Caco-2 (cell line): Measurements from ENCODE around the gene TBC1D10B. TPM values are rescaled to one million over a fixed set of nuclear protein-coding genes. Genes with fewer than 3 reads are reported as not detected.
A peak's percentile ranks its signal among the peaks of the same experiment; 100 is the strongest.

Source experiments
- Bru-seq: library from RNA; stranded (reverse); fragments of 400-500 nt; gene quantifications from one replicate; lab custom pipeline; 2021; lab: Mats Ljungman, UMichigan
- BruChase-seq, 2 experiments: library from RNA; stranded (reverse); fragments of 400-500 nt; gene quantifications; one replicate each; lab custom pipeline; 2021; lab: Mats Ljungman, UMichigan
- BruUV-seq: library from RNA; stranded (reverse); fragments of 400-500 nt; replicated peaks from 2 replicates; lab custom pipeline; 2021; lab: Mats Ljungman, UMichigan
- CTCF ChIA-PET: fragments of 300-600 bp; sonication (Branson Sonifier 250); formaldehyde crosslinking; loops from one replicate; lab custom pipeline; 2022; ENCODE audit warnings: antibody characterized with exemption; lab: Charles Lee
- POLR2A ChIA-PET: fragments of 300-600 bp; sonication (Branson Sonifier 250); formaldehyde crosslinking; loops from one replicate; lab custom pipeline; 2022; ENCODE audit warnings: antibody characterized with exemption; lab: Charles Lee
- DNase-seq, 2 experiments: peaks; one replicate each; pipeline versions ENCODE4 v3.0.0 to v3.0.0-alpha.2; 2020 to 2022
- H3K27me3 ChIP-seq: replicated peaks from 2 replicates; pipeline ENCODE4 v1.6.0; 2011; ENCODE audit warnings: low read length; ENCODE audit not compliant: control insufficient read depth, insufficient read depth
- H3K36me3 ChIP-seq: 2 replicates; pipeline ENCODE4 v1.5.1; 2011; ENCODE audit warnings: low read length; ENCODE audit not compliant: control insufficient read depth, insufficient read depth
- H3K4me1 ChIP-seq: fragments of 250-450 bp; sonication (Bioruptor Pico); 2 replicates; pipeline ENCODE4 v1.5.1; 2020; ENCODE audit warnings: mild to moderate bottlenecking
- H3K4me3 ChIP-seq: 2 replicates; pipeline ENCODE4 v1.5.1; 2011; ENCODE audit warnings: low read depth, mild to moderate bottlenecking, control low read depth, low read length
- H3K9me3 ChIP-seq: fragments of 250-450 bp; sonication (Bioruptor Pico); 2 replicates; pipeline ENCODE4 v1.5.1; 2020; ENCODE audit warnings: mild to moderate bottlenecking, moderate library complexity
- H3K27ac Mint-ChIP-seq: one replicate; pipeline ENCODE4 v1.8.0; 2022; ENCODE audit warnings: mixed read lengths; ENCODE audit not compliant: unreplicated experiment
- H3K27me3 Mint-ChIP-seq: one replicate; pipeline ENCODE4 v1.8.0; 2022; ENCODE audit warnings: mixed read lengths; ENCODE audit not compliant: insufficient read depth, unreplicated experiment
- H3K36me3 Mint-ChIP-seq: one replicate; pipeline ENCODE4 v1.8.0; 2022; ENCODE audit warnings: mild to moderate bottlenecking, mixed read lengths; ENCODE audit not compliant: insufficient read depth, unreplicated experiment
- H3K4me1 Mint-ChIP-seq: one replicate; pipeline ENCODE4 v1.8.0; 2022; ENCODE audit warnings: low read depth, mixed read lengths; ENCODE audit not compliant: unreplicated experiment
- H3K4me3 Mint-ChIP-seq: one replicate; pipeline ENCODE4 v1.8.0; 2022; ENCODE audit warnings: mild to moderate bottlenecking, moderate library complexity, mixed read lengths; ENCODE audit not compliant: unreplicated experiment
- H3K9me3 Mint-ChIP-seq: one replicate; pipeline ENCODE4 v1.8.0; 2022; ENCODE audit warnings: mixed read lengths; ENCODE audit not compliant: unreplicated experiment
- intact Hi-C: fragments of 100-400 bp; cut with micrococcal nuclease; formaldehyde crosslinking; loops from one replicate; pipeline ENCODE4 v1.10.0; 2022; ENCODE audit not compliant: unreplicated experiment
- long read RNA-seq: library from polyadenylated mRNA; stranded (forward); transcript quantifications from one replicate; pipeline ENCODE4 v2.0.0, GENCODE V29; 2022
- total RNA-seq: library from RNA; stranded (reverse); gene quantifications from 2 replicates; pipeline ENCODE4 v1.2.3, GENCODE V29; 2022
- TF ChIP-seq, protein P1 (sequence below), 2 experiments: fragments of 200-600 bp in 1 of 2; IDR thresholded peaks; 1 replicate in 1 of 2; 2 replicates in 1 of 2; pipeline versions ENCODE4 v1.5.1 to v1.8.0; 2011 to 2022; ENCODE audit warnings: antibody characterized with exemption in 1 of 2, control low read depth in 1 of 2, inconsistent platforms in 1 of 2, low read depth in 1 of 2, low read length in 1 of 2, mild to moderate bottlenecking in 1 of 2, moderate library complexity in 1 of 2; ENCODE audit not compliant: insufficient read depth in 1 of 2, severe bottlenecking in 1 of 2, unreplicated experiment in 1 of 2

The TBC1D10B gene, protein sequence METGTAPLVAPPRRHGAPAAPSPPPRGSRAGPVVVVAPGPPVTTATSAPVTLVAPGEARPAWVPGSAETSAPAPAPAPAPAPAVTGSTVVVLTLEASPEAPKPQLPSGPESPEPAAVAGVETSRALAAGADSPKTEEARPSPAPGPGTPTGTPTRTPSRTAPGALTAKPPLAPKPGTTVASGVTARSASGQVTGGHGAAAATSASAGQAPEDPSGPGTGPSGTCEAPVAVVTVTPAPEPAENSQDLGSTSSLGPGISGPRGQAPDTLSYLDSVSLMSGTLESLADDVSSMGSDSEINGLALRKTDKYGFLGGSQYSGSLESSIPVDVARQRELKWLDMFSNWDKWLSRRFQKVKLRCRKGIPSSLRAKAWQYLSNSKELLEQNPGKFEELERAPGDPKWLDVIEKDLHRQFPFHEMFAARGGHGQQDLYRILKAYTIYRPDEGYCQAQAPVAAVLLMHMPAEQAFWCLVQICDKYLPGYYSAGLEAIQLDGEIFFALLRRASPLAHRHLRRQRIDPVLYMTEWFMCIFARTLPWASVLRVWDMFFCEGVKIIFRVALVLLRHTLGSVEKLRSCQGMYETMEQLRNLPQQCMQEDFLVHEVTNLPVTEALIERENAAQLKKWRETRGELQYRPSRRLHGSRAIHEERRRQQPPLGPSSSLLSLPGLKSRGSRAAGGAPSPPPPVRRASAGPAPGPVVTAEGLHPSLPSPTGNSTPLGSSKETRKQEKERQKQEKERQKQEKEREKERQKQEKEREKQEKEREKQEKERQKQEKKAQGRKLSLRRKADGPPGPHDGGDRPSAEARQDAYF
- total RNA-seq: 36.9 and 40.5 TPM in 2 replicates
- Bru-seq, nascent RNA: percentile 70 among the genes with signal in this experiment
- BruChase-seq, experiment 1, labeled RNA remaining after a 2-hour chase: percentile 80 among the genes with signal in this experiment
- BruChase-seq, experiment 2, labeled RNA remaining after a 6-hour chase: percentile 77 among the genes with signal in this experiment
- long read RNA-seq, transcript TBC1D10B-201 (9 exons, 3,350 nt): major isoform, 33 of 56 reads
- long read RNA-seq, partial matches to known transcripts: 5 of 56 reads
- long read RNA-seq, other reads (novel, unspliced or antisense): 17 of 56 reads

- H3K36me3 Mint-ChIP-seq: peaks cover 21% of the 10 kb centered on the region
- H3K4me3 Mint-ChIP-seq: peak within 1 kb of the TSS; percentile 83
- no peaks in the 10 kb centered on the region for H3K9me3 Mint-ChIP-seq
- TF ChIP-seq, protein P1, sequence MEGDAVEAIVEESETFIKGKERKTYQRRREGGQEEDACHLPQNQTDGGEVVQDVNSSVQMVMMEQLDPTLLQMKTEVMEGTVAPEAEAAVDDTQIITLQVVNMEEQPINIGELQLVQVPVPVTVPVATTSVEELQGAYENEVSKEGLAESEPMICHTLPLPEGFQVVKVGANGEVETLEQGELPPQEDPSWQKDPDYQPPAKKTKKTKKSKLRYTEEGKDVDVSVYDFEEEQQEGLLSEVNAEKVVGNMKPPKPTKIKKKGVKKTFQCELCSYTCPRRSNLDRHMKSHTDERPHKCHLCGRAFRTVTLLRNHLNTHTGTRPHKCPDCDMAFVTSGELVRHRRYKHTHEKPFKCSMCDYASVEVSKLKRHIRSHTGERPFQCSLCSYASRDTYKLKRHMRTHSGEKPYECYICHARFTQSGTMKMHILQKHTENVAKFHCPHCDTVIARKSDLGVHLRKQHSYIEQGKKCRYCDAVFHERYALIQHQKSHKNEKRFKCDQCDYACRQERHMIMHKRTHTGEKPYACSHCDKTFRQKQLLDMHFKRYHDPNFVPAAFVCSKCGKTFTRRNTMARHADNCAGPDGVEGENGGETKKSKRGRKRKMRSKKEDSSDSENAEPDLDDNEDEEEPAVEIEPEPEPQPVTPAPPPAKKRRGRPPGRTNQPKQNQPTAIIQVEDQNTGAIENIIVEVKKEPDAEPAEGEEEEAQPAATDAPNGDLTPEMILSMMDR (IDR thresholded peaks at IDR 0.05; ENCODE audit: insufficient read depth in 1 of 2, low read depth in 1 of 2, low read length in 1 of 2, severe bottlenecking in 1 of 2, unreplicated experiment in 1 of 2): peak; percentile 17 to 40
- peaks cover 33% of the 10 kb centered on the region for H3K4me1 Mint-ChIP-seq
- no peaks in the 10 kb centered on the region for H3K27me3 Mint-ChIP-seq
- BruUV-seq: no TSS peak
- no peaks in the 10 kb centered on the region for H3K9me3 ChIP-seq
- H3K27ac Mint-ChIP-seq: peak within 1 kb of the TSS; percentile 99
- no peaks in the 10 kb centered on the region for H3K36me3 ChIP-seq
- H3K4me1 ChIP-seq: peaks cover 21% of the 10 kb centered on the region
- CTCF ChIA-PET: interaction anchor here (0.6 to 2.2 kb wide), 20 partner anchors 11 to 339 kb away, joined by 3 to 18 read pairs (median 4); partner anchors contain the start of genes CD2BP2, DCTPP1, PRR14 and TBX6
- DNase-seq: peak; percentile 98 to 99
- POLR2A ChIA-PET: interaction anchor here (0.6 to 2.0 kb wide), 18 partner anchors 11 to 305 kb away, joined by 3 to 30 read pairs (median 6); partner anchors contain the start of genes ALDOA, CD2BP2, DCTPP1 and SEPTIN1
- H3K27me3 ChIP-seq: no peaks in the 10 kb centered on the region
- intact Hi-C loops: no loop called here
- H3K4me3 ChIP-seq: peak within 1 kb of the TSS; percentile 63
These were observed at the start of gene TBC1D10B for GRCh38 chr16:30370456-30371247. TSS of gene TBC1D10B (minus strand) at chr16:30370494. CDS start at chr16:30370183, 311 bp downstream.

GRCh38 chr16:30418350-30419181 lies 48.3 kb upstream of the TBC1D10B start:
- no peaks in the 10 kb centered on the region for H3K27me3 ChIP-seq
- no TSS peak for BruUV-seq
- CTCF ChIA-PET: interaction anchor here (0.6 to 2.2 kb wide), 17 partner anchors 9 to 755 kb away, joined by 3 to 49 read pairs (median 4); partner anchors contain the start of genes CD2BP2, DCTPP1, PRR14 and TBC1D10B
- H3K4me1 ChIP-seq: peaks cover 11% of the 10 kb centered on the region; the same call in 1 of the 2 replicates
- no peaks in the 10 kb centered on the region for H3K27me3 Mint-ChIP-seq
- peak overlapping the region; percentile 60 for H3K4me3 Mint-ChIP-seq
- DNase-seq: no peak
- intact Hi-C loops: no loop called here
- TF ChIP-seq, protein P1 (IDR thresholded peaks at IDR 0.05; ENCODE audit: insufficient read depth in 1 of 2, low read depth in 1 of 2, low read length in 1 of 2, severe bottlenecking in 1 of 2, unreplicated experiment in 1 of 2): no peak
- no peaks in the 10 kb centered on the region for H3K9me3 Mint-ChIP-seq
- H3K9me3 ChIP-seq: no peaks in the 10 kb centered on the region
- peaks cover 16% of the 10 kb centered on the region for H3K4me1 Mint-ChIP-seq
- H3K4me3 ChIP-seq: peak overlapping the region; percentile 93
- peaks cover 1% of the 10 kb centered on the region for H3K36me3 ChIP-seq
- H3K27ac Mint-ChIP-seq: no peak overlapping the region
- peaks cover 47% of the 10 kb centered on the region for H3K36me3 Mint-ChIP-seq
- POLR2A ChIA-PET: interaction anchor here (0.6 to 1.6 kb wide), 14 partner anchors 9 to 240 kb away, joined by 3 to 27 read pairs (median 5); partner anchors contain the start of genes DCTPP1, FBRS, SEPHS2 and ZNF48
